Measurements from ENCODE around the gene CMPK2.
"Not testable (repeated sequence)": the region's sequence is repeated elsewhere in the genome, so short reads cannot be mapped to it uniquely, and the experiment has no call there.

CMPK2 gene

GRCh38 chr2:6865346-6866274 is at the start of gene CMPK2:
CMPK2 (minus strand) TSS chr2:6865907; CDS start chr2:6865696, 211 bp downstream.
- DNase-seq: peak; percentile 79

- no peak for DNase-seq
Observed at GRCh38 chr2:6915399-6915798, 49.7 kb upstream of the CMPK2 start.

- DNase-seq: no peak
Observed at GRCh38 chr2:6914828-6915227, 49.1 kb upstream of the CMPK2 start.

DNA sequence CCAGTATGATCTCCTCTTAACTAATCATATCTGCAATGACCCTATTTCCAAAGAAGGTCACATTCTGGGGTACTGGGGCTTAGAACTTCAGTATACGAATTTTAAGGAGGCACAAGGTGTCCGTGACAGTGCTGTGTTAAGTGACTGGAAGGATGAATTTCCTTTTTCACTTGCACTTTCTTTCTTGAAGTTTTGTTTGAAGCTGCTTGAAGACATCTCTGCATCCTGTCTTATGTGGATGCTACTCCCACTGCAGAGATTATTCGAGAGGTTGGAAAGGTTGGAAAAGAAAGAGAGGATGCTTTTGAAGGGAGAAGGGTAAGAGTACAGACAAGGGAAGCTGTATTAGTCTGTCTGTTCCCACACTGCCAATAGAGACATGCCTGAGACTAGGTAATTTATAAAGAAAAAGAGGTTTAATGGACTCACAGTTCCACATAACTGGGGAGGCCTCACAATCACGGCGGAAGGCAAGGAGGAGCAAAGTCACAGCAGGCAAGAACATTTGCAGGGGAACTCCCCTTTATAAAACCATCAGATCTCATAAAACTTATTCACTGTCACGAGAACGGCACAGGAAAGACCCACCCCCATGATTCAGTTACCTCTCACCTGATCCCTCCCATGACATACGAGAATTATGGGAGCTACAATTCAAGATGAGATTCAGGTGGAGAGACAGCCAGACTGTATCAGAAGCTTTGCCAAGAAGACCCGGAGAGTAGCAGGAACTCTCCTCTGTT is 47.9 kb upstream of the CMPK2 start:
- no peak for DNase-seq

- DNase-seq: no peak
Observed at GRCh38 chr2:6911721-6912120, 46.0 kb upstream of the CMPK2 start.

DNA sequence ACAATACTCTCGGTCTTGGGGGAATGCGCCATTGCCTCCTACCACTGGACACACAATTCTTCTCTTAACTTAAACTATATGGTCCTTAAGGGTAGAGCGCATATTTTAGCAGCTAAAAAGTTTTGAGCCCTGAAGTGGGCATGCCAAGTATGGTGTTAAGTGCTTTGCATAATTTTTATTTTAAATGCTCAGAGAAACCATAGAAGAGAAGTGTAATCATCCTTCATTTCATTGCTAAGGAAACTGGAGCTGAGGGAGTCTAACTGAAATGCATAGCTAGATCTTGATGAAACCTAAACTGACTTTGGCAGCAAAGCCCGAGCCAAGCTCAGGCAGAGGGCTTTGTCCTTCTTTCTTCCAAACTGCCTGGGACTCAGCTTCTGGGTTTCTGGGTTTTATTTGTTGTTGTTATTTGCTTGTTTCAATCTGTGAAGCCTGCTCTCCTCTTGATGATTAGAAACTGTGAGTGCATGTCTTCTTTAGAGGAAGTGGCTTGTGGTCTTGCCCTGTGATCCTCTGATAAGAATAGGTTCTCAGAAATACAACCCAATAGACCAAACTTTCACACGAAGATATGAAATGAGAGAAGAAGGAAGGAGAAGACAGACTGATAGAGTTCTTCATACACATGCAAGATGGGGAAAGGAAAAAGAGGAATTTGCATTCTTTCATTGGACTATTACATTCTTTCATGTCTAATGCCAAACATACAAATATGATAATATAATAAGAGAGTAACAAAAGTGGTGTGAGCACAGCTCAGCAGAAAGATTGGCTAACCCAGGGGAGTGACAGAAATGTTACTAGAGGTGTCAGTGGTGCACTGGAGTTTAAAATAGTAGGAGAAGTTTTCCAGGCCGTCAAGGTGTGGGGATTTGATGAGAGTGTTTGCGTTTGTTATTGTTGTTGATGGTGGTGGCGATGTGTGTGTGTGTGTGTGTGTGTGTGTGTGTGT is 44.0 kb upstream of the CMPK2 start:
- no peak for DNase-seq

GRCh38 chr2:6908291-6908690 is 42.6 kb upstream of the CMPK2 start:
- no peak for DNase-seq

- DNase-seq: no peak
Observed at GRCh38 chr2:6906165-6906741, 40.5 kb upstream of the CMPK2 start.

- DNase-seq: no peak
Observed at GRCh38 chr2:6905668-6906067, 40.0 kb upstream of the CMPK2 start.

- DNase-seq: not testable (repeated sequence)
Observed at GRCh38 chr2:6902581-6902980, 36.9 kb upstream of the CMPK2 start.

DNA sequence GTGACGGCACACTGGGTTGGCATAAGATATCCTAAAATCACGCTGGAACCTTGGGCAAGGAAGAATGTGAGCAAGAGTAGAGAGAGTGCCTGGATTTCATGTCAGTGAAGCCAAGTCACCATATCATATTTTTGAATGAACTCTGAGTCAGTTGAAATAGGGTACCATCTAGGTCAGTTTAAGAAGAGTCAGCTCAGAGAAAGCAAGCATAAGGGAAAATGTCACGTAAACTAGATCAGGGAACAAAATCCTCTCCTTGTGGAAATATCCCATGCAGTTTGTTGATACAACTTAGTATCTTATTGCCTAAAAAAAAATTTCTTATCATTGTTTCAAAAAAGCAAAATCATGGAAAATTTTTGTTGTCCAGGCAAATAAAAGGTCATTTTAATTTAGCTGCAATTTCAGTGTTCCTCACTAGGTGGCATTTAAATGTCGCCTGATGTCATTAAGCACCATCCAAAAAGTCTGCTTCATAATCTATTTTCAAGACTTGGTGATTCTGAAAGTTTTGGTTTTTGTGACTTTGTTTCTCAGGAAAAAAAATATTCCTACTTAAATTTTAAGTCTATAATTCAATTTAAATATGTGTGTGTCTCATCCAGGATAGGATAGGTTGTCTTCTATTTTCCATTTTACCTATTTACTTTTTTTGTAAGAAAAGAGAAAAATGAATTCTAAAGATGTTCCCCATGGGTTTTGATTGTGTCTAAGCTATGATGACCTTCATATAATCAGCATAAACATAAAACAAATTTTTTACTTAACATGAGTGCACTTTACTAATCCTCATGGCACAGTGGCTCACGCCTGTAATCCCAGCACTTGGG is 31.4 kb upstream of the CMPK2 start:
- no peak for DNase-seq

- no peak for DNase-seq
Observed at GRCh38 chr2:6893876-6894482, 28.3 kb upstream of the CMPK2 start.

- no peak for DNase-seq
Observed at GRCh38 chr2:6888724-6889123, 23.0 kb upstream of the CMPK2 start.

- DNase-seq: no peak
Observed at GRCh38 chr2:6887751-6888192, 22.1 kb upstream of the CMPK2 start.

- no peak for DNase-seq
Observed at GRCh38 chr2:6885968-6886367, 20.3 kb upstream of the CMPK2 start.

- no peak for DNase-seq
Observed at GRCh38 chr2:6885551-6885950, 19.8 kb upstream of the CMPK2 start.

- DNase-seq: no peak
Observed at GRCh38 chr2:6883448-6884122, 17.9 kb upstream of the CMPK2 start.

GRCh38 chr2:6881516-6881915 is 15.8 kb upstream of the CMPK2 start:
- no peak for DNase-seq

DNA sequence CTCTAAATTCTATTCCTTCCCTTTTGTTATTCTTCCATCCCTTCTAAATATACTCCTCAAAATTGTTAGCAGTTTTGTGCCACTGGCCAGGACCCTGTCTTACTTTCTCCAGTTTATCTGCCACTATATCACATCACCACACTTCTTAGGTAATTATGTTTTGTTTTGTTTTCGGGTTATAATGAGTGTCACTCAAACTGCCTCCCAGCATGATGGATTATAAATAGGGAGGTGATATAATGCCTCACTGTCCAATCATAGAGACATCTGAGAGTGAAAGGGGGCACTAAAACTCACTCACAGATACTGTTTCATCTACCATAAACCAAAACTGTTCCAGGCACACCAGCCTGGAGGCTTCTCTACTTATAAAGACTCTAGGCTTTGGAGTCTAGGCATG is 15.3 kb upstream of the CMPK2 start:
- no peak for DNase-seq

DNA sequence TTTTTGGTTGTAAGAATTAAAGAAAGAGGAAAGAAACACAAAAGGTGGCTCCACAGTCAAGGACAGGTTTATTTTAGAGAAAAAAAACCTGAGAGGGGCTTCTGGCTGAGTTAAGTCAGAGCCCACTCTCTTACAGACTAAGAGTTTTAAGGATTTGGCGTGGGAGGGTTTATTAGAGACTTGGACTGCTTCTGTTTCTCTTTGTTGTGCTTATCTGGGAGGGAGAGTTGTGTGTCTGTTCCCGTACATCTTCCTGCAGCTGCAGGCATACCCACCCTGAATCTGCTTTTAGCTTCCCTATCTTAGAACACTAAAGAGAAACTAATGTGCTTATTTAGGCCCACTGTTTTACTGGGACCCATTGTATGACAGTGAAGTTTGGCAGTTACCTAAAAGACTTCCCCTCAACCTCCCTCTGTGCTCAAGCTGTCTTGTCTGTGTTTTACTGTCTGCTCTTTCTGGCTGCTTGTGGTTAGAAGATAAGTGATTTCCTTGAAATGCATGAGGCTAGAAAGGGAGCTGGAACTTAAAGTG is 14.6 kb upstream of the CMPK2 start:
- no peak for DNase-seq
